Gastrocnemius medialis (tissue), 4 donors: Measurements from ENCODE around the gene ARHGAP26.

Experiments
- CTCF ChIP-seq, 5 experiments: fragments of 450-650 bp in 3 of 5; fragments of 200-600 bp in 2 of 5; sonication (generic) in 2 of 5; IDR thresholded peaks in 4 of 5; conservative IDR thresholded peaks in 1 of 5; 1 replicate in 4 of 5; 2 replicates in 1 of 5; pipeline ENCODE4 v1.5.1; 2016 to 2019; ENCODE audit warnings: antibody characterized with exemption in 5 of 5, mild to moderate bottlenecking in 3 of 5, moderate library complexity in 3 of 5
- POLR2A ChIP-seq, 2 donors: fragments of 450-650 bp; IDR thresholded peaks; one replicate each; pipeline ENCODE4 v1.6.1; 2017; ENCODE audit warnings: antibody characterized with exemption in 2 of 2, mild to moderate bottlenecking in 2 of 2, moderate library complexity in 2 of 2

GRCh38 chr5:143093452-143094086, 323.4 kb downstream of the ARHGAP26 start:
- no peak for TF ChIP-seq CTCF (IDR thresholded peaks at IDR 0.05 in 4 of 5, conservative IDR thresholded peaks at IDR 0.05 in 1 of 5)
- TF ChIP-seq POLR2A (IDR thresholded peaks at IDR 0.05): no peak
